NK-92 (cell line): ENCODE data around the gene HNF1B.

Experiments
- DNase-seq: peaks from one replicate; lab custom pipeline; 2025; ENCODE audit not compliant: unreplicated experiment; lab: John Stamatoyannopoulos, UW

HNF1B gene

DNA sequence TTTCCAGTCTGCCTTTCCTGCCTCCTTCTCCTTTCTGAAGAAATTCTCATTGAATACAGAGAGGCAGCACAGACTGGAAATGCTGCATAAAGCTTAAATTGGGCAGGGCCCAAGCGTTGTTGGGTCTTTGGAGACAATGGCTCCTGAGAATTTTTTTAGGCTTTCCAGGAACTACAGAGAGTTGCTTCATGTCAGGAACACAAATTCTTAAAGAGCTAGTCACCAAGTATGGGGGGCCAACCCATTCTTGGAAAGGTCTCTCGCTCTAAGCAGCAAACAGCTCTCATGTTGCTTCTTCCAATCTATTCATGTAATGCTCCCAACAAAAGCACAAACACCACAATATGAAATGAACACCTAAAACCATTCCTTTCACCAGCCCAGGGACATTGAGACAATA lies 6.9 kb downstream of the HNF1B start:
- DNase-seq, result no peak

DNA sequence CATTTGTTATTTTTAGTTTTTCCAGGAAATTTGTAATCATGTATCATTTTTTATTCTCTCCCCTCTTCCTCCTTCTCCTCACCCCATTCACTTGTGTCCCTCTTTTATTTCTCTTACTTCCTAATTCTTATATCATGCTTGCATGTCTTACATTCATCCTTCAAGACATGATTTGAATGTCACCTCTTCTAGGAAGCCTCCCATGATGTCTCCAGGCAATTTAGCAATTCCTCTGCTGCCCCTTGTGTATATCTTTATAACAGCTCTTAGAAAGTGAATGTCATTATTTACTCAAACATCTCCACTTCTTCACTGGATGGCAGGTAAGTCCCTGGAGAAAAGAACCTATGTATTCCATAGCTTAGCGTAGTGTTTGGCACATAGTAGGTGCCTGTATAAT lies 7.8 kb downstream of the HNF1B start:
- no peak for DNase-seq

- no peak for DNase-seq
These were observed 8.4 kb downstream of the HNF1B start for GRCh38 chr17:37736428-37736827.

GRCh38 chr17:37735165-37735564 lies 9.7 kb downstream of the HNF1B start:
- DNase-seq, result no peak

DNA sequence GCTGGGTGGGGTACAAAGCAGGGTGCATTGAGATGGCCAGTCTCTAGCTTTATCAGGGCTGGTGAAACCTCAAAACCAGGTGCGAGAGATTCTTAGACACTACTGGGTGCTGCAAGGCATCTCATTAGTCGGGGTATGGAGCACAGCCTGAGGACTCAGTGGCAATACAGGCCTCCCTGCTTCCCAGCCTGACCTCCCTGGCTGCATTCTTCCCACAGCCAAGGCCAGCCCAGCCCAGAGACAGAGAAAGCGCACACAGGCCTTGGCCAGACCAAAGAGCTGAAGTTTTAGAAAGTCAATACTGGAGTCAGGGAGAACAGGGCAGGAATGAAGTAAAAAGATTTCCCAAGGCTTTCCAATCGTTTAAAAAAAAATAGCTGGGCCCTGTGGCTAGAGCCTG lies 12.5 kb downstream of the HNF1B start:
- DNase-seq, result no peak

DNA sequence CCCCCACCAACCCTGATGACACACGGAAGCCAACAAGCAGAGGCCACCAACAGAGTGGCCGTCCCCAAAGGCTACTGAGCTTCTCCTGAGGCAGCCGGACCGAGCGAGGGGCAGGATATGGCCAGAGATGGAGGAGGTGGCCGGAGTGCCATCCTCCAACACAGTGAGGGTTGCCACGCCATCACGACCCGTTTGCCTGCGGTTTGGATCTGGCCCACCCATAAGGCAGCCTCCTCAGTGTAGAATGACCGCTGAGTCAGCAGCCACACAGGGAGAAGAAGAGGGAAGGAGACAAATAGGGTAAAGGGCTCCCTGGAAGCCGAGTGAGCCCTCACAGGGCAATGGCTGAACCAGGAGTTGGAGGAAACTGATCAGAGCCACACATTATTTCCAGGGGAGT lies 13.8 kb downstream of the HNF1B start:
- DNase-seq, result no peak

- DNase-seq, result no peak
These were observed 15.0 kb downstream of the HNF1B start for GRCh38 chr17:37729905-37730304.

- DNase-seq, result no peak
These were observed 17.8 kb downstream of the HNF1B start for GRCh38 chr17:37726891-37727675.

- DNase-seq, result no peak
These were observed 18.6 kb downstream of the HNF1B start for GRCh38 chr17:37726248-37726647.

- DNase-seq, result no peak
These were observed 19.2 kb downstream of the HNF1B start for GRCh38 chr17:37725601-37726146.

- DNase-seq, result no peak
These were observed 19.8 kb downstream of the HNF1B start for GRCh38 chr17:37725021-37725595.

- DNase-seq, result no peak
These were observed 23.9 kb downstream of the HNF1B start for GRCh38 chr17:37720989-37721388.

DNA sequence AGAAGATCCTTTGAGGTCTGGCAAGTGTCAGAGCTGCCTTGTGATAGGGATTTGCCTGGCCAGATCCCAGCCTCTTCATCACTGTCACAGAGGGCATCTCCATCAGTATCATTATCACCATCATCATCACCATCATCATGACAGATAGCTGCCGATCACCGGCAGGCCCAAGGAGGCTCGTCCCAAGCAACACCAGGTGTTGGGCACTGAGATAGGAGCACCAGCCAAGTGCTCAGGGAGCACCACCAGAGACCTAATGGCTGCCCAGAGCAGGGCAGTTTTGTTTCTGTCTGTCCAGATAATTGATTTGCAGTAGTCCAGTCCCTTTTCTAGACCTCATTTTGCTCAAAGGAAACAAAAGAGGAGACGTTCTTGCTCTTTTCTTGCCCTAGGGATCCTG lies 25.0 kb downstream of the HNF1B start:
- no peak for DNase-seq

GRCh38 chr17:37718324-37719048 lies 26.4 kb downstream of the HNF1B start:
- no peak for DNase-seq

DNA sequence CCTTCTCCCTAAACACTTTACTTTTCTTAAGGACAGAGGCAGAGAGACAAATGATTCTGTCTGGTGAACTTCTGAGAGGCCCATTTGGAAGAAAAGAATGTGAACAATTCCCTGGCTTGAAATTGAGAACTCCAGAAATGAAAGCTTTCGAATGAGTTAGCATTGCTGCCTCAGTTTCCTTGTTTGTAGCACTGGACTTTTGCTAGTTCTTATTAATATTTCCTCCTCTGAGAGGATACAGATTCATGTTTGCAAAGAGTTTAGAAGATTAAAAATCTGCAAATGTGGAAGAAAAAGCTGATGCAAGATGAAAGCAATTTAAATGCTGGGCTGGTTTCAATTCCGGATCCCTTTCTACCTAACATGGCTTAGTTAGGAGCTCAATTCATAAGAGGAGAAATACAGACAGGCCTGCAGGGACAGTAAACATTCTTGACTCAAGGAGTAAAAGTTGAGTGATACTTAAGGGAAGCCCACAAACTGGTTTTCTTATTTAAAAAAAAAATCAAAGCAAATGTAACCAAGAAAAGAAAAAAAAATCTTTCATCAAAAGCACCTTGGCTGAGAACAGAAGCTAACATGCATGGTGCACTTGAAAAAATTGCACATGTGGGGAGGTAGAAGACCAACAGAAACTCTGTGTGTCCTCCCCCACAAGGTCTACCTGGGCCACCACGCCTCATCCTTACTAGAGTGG lies 27.1 kb downstream of the HNF1B start:
- no peak for DNase-seq

DNA sequence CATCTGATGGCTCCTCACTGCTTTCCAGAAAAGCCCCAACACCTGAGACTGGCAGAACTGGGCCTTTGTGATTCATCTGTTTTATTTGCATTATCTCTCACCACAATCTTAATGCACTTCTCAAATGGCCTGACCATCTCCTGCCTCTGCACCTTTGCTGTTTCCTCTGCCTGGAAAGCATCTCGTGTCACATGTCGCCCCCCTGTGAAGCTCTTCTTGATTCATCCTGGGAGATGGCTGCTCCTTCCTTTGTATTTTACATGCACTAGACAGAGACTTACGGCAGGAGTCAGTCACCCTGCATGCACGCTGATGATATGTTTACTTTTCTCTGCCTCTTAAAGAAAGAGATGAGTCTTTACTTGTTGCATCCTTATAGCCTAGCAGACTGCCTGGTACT lies 30.0 kb downstream of the HNF1B start:
- DNase-seq, result no peak

DNA sequence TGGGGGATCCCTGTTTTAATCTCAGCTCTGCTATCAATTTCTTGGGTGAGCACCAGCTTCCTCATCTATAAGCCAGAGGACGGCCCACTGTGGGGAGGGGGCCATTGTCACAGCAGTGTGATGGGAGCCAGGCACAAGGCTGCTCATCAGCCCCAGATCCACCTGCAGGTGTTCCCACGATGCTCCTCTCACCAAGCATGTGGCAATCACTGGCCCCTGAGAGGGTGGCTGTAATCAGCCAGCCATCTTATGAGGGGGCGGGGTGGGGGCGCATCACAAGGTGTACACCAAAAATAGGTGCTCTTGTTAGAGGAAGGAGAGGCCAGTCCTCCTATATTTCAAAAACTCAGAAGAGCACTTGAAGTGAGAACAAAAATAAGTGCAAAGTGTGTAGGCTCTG lies 31.2 kb downstream of the HNF1B start:
- no peak for DNase-seq

DNA sequence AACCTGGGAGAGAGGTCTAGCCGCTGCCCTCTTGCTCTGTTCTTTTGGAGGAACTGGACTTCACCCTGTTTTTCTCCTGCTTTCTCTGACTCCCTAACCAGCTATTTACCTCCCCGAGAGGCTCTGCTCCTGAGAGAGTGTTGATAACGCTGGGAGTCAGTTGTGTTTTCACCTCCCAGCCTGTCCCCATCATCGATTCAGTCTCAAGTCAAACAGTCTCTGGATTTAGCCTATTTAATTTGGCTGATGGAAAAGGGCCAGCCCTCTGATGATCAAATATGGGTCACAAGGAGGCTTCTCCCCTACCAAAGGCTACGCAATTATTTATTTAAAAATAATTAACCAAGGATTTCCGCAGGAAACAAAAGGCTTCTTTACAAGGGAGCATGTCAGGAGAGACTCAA lies 31.8 kb downstream of the HNF1B start:
- DNase-seq, result no peak

- DNase-seq, result no peak
These were observed 33.7 kb downstream of the HNF1B start for GRCh38 chr17:37711113-37711512.

- no peak for DNase-seq
These were observed 34.4 kb downstream of the HNF1B start for GRCh38 chr17:37710344-37710886.

DNA sequence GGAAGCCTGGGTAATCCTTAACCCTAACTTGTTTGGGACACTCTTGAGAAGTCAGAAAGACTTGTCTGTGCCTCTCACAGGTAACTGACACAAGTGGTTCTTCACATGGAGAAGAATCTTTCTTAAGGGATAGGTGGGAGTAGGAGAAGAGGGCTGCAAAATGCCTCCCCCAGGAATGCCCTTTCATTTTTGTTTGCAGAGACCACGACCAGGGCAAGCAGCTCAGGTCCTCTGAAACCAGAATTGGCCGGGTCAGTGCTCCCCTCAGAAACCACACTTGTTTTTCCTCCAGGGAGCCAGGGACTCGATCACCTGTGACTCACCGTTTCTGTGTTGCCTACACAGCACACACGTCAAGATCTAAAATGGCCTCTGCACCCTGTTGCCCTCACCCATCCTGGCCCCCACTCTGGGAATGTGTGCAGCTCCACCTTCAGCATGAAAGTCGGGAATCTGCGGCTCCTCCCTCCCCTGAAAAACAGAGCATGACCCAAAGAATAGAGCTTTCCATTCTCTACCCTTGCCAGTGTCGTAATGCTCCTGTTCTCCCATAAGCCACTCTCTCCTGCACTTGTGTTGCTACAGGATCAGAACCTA lies 36.1 kb downstream of the HNF1B start:
- no peak for DNase-seq
